Neural cell (in vitro differentiated cells): ENCODE measurements around the gene INF2. TPM values are rescaled to one million over a fixed set of nuclear protein-coding genes. Genes with fewer than 3 reads are reported as not detected.

Experiments used
- H2AFZ ChIP-seq: fragments of 200-600, 300-800 bp; sonication (generic), shearing (Covaris generic); 2 replicates; pipeline ENCODE4 v1.6.0; 2014; ENCODE audit warnings: low read depth, mild to moderate bottlenecking, antibody characterized with exemption, low read length, moderate library complexity
- H3F3A ChIP-seq: fragments of 200-600 bp; shearing (Covaris generic); 2 replicates; pipeline ENCODE4 v1.6.1; 2016; ENCODE audit warnings: mild to moderate bottlenecking, moderate library complexity, mixed read lengths, antibody characterized with exemption, low read length; ENCODE audit not compliant: insufficient read depth, poor library complexity, severe bottlenecking
- H3K27ac ChIP-seq: fragments of 200-600, 300-800 bp; sonication (generic), shearing (Covaris generic); 2 replicates; pipeline ENCODE4 v1.5.1; 2014; ENCODE audit warnings: mild to moderate bottlenecking, low read length, moderate library complexity
- H3K27me3 ChIP-seq: fragments of 300-800, 200-600 bp; sonication (generic), shearing (Covaris generic); 2 replicates; pipeline ENCODE4 v1.6.0; 2014; ENCODE audit warnings: mild to moderate bottlenecking, low read depth, low read length, moderate library complexity; ENCODE audit not compliant: insufficient read depth
- H3K36me3 ChIP-seq: fragments of 300-800, 200-600 bp; sonication (generic), shearing (Covaris generic); 2 replicates; pipeline ENCODE4 v1.5.1; 2014; ENCODE audit warnings: mild to moderate bottlenecking, antibody characterized with exemption, low read length, moderate library complexity; ENCODE audit not compliant: insufficient read depth
- H3K4me2 ChIP-seq: fragments of 300-800, 200-600 bp; sonication (generic), shearing (Covaris generic); 2 replicates; pipeline ENCODE4 v1.6.0; 2014; ENCODE audit warnings: mild to moderate bottlenecking, low read length
- H3K4me3 ChIP-seq: fragments of 300-800, 200-600 bp; sonication (generic), shearing (Covaris generic); 2 replicates; pipeline ENCODE4 v1.5.1; 2014; ENCODE audit warnings: mild to moderate bottlenecking, low read length, moderate library complexity
- H3K79me2 ChIP-seq: fragments of 200-600 bp; shearing (Covaris generic); replicated peaks from 2 replicates; pipeline ENCODE4 v1.6.0; 2014; ENCODE audit warnings: mild to moderate bottlenecking, low read length, moderate library complexity; ENCODE audit not compliant: insufficient read depth
- H3K9ac ChIP-seq: fragments of 300-800, 200-600 bp; sonication (generic), shearing (Covaris generic); 2 replicates; pipeline ENCODE4 v1.6.1; 2016; ENCODE audit warnings: mild to moderate bottlenecking, low read length, mixed read lengths
- H3K9me2 ChIP-seq: fragments of 200-600 bp; shearing (Covaris generic); 2 replicates; pipeline ENCODE4 v1.6.1; 2016; ENCODE audit warnings: mild to moderate bottlenecking, low read length, mixed read lengths; ENCODE audit not compliant: insufficient read depth
- H3K9me3 ChIP-seq: fragments of 200-600, 300-800 bp; sonication (generic), shearing (Covaris generic); 2 replicates; pipeline ENCODE4 v1.6.1; 2016; ENCODE audit warnings: mild to moderate bottlenecking, mixed run types, low read length, moderate library complexity, mixed read lengths
- H4K20me1 ChIP-seq: fragments of 200-600 bp; shearing (Covaris generic); 2 replicates; pipeline ENCODE4 v1.6.1; 2016; ENCODE audit warnings: mild to moderate bottlenecking, mixed run types; ENCODE audit not compliant: insufficient read depth
- CTCF ChIP-seq: fragments of 450-650 bp; IDR thresholded peaks from 2 replicates; pipeline ENCODE4 v1.5.1; 2014; ENCODE audit warnings: antibody characterized with exemption, mild to moderate bottlenecking, moderate library complexity; ENCODE audit not compliant: poor library complexity, severe bottlenecking
- EP300 ChIP-seq: fragments of 450-650 bp; conservative IDR thresholded peaks from 2 replicates; pipeline ENCODE4 v1.6.1; 2014; ENCODE audit warnings: antibody characterized with exemption, mild to moderate bottlenecking, moderate library complexity; ENCODE audit not compliant: poor library complexity, severe bottlenecking
- EZH2 ChIP-seq: fragments of 200-600, 300-800 bp; shearing (Covaris generic), sonication (generic); IDR thresholded peaks from 2 replicates; pipeline ENCODE4 v1.6.1; 2014; ENCODE audit warnings: antibody characterized with exemption, low read length, borderline replicate concordance, mild to moderate bottlenecking; ENCODE audit not compliant: insufficient read depth, poor library complexity, severe bottlenecking
- MXI1 ChIP-seq: fragments of 450-650 bp; conservative IDR thresholded peaks from 2 replicates; pipeline ENCODE4 v1.6.1; 2014; ENCODE audit warnings: antibody characterized with exemption, mild to moderate bottlenecking; ENCODE audit not compliant: poor library complexity, severe bottlenecking
- POLR2AphosphoS5 ChIP-seq: IDR thresholded peaks from 2 replicates; pipeline ENCODE4 v1.6.1; 2012
- RAD21 ChIP-seq: fragments of 450-650 bp; conservative IDR thresholded peaks from 2 replicates; pipeline ENCODE4 v1.6.1; 2014; ENCODE audit warnings: antibody characterized with exemption, mild to moderate bottlenecking, moderate library complexity
- REST ChIP-seq: IDR thresholded peaks from 2 replicates; pipeline ENCODE4 v1.6.1; 2012; ENCODE audit warnings: borderline replicate concordance
- SMC3 ChIP-seq: fragments of 450-650 bp; conservative IDR thresholded peaks from 2 replicates; pipeline ENCODE4 v1.6.1; 2014; ENCODE audit warnings: antibody characterized with exemption, mild to moderate bottlenecking, moderate library complexity; ENCODE audit not compliant: poor library complexity
- TAF1 ChIP-seq: IDR thresholded peaks from 2 replicates; pipeline ENCODE4 v1.6.1; 2012; ENCODE audit warnings: low read depth
- polyA plus RNA-seq: library from polyadenylated mRNA; depleted of rRNA; stranded (reverse); fragments of >200 nt; gene quantifications from 2 replicates; pipeline ENCODE4 v1.2.3, GENCODE V29; 2014

The INF2 gene
- polyA plus RNA-seq, 1 donor from 2014 or later, result 0.02 TPM

DNA sequence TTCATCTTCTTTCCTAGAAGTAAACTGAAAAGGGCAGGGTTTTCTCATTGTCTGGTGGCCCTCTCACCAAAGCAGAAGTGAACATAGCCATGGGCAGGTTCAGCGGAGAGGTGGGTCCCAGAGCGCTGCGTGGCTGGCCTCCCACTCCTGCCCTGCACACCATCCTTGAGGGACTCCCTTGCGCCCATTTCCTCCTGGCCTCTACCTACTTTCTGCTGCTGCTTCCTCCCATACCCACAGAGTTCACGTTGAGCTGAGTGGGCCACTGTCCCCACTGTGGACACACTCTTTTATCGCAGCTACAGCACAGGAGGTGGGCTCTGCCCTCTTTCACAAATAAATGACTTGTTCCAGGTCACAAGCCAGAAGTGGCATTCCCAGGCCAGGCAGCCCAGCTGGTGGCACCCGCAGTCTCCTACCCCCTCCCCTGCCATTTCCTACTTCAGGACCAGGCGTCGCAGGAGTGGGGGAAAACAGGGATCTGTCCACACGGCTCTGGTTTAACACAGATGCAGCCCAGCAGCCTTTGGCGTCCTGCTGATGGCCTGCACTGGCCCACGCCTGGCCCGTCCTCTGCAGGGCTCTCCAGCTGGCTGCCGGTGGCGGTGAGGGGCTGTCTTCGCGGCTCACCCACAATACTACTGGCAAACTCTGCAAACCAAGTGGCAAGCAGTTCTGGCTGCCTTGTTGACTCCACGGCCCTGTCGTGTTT is 68.4 kb downstream of the INF2 start:
- Histone ChIP-seq H3K27me3 (no peaks in the 10 kb centered on the region), H3K27ac (no peak overlapping the region), H3K9me3 (no peaks in the 10 kb centered on the region), H2AFZ (no peak overlapping the region), H3K79me2 (peaks cover 20% of the 10 kb centered on the region), H3K4me2 (no peak overlapping the region), H3K36me3 (no peaks in the 10 kb centered on the region), H3F3A (no peaks in the 10 kb centered on the region), H3K9me2 (no peaks in the 10 kb centered on the region), H3K9ac (no peak overlapping the region), H4K20me1 (no peaks in the 10 kb centered on the region), H3K4me3 (no peak overlapping the region)
- TF ChIP-seq TAF1, result no peak
- TF ChIP-seq SMC3, result no peak
- TF ChIP-seq POLR2AphosphoS5, result no peak
- no peak for TF ChIP-seq MXI1
- TF ChIP-seq REST, result no peak
- no peak for TF ChIP-seq EZH2
- TF ChIP-seq RAD21, result no peak
- TF ChIP-seq CTCF, result no peak
- TF ChIP-seq EP300, result no peak

DNA sequence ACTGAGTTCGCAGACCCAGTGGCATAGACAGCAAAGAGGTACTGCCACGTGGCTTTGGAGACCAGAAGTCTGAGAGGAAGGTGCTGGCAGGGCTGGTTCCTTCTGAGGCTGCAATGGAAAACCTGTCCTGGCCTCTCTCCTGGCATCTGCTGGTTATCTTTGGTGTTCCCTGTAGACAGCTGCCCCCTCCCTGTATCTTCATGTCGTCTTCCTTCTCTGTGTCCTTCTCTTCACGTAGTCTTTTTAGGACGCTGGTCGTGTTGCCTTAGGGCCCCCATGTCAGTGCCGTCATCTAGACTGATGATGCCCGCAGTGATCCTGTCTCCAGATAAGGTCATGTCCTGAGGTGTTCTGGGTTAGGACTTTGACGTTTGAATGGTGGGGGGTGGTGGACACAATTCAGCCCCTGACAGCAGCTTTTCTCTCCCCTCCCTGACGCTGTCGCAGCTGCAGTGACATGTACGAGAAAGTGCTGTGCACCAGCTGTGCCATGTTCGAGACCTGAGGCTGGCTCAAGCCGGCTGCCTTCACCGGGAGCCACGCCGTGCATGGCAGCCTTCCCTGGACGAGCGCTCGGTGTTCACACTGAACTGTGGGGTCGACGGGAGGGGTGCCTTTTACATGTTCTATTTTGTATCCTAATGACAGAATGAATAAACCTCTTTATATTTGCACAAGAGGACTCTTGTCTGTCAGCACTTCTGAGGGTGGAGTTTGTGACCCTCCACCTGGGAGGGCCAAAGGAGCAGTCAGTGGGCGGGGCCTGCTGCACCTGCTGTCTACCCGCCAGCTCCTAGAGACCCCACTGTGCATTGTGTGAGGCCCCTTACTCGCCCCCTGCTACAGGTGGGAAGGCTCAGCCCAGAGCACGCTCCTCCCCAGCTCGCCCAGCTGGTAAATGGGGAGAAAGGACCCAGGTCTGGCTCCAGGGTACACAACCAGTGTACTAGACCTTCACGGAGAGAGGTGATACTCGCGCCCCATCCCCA is 69.9 kb downstream of the INF2 start:
- Histone ChIP-seq H2AFZ (no peak overlapping the region), H3K4me2 (no peak overlapping the region), H4K20me1 (no peaks in the 10 kb centered on the region), H3K9ac (no peak overlapping the region), H3F3A (no peaks in the 10 kb centered on the region), H3K9me3 (no peaks in the 10 kb centered on the region), H3K79me2 (peaks cover 8% of the 10 kb centered on the region), H3K27me3 (no peaks in the 10 kb centered on the region), H3K9me2 (no peaks in the 10 kb centered on the region), H3K36me3 (no peaks in the 10 kb centered on the region), H3K27ac (no peak overlapping the region), H3K4me3 (no peak overlapping the region)
- TF ChIP-seq REST, result no peak
- TF ChIP-seq EZH2, result no peak
- no peak for TF ChIP-seq MXI1
- no peak for TF ChIP-seq RAD21
- no peak for TF ChIP-seq CTCF
